Activated T-helper 2 cell treated with anti-CD3 and anti-CD28 coated beads, Interferon-gamma antibody, Interleukin-2, Interleukin-4, amounts not matched to agents 10 μg/mL and 5 μg/mL and 100 μg/mL, durations not matched to agents 14 hours and 24 hours and 36 hours (primary cell): ENCODE results near the gene EFHD2. TPM values are rescaled to one million over a fixed set of nuclear protein-coding genes. Genes with fewer than 3 reads are reported as not detected.

Source experiments
- DNase-seq: peaks from one replicate; pipeline ENCODE4 v3.0.0; 2021; ENCODE audit warnings: low spot score
- H3K27ac Mint-ChIP-seq: one replicate; pipeline ENCODE4 v1.8.0; 2021; ENCODE audit warnings: mixed read lengths
- H3K27me3 Mint-ChIP-seq: one replicate; pipeline ENCODE4 v1.8.0; 2021; ENCODE audit warnings: low read depth, mixed read lengths
- H3K36me3 Mint-ChIP-seq: one replicate; pipeline ENCODE4 v1.8.0; 2021; ENCODE audit warnings: low read depth, mixed read lengths
- H3K4me1 Mint-ChIP-seq: one replicate; pipeline ENCODE4 v1.8.0; 2021; ENCODE audit warnings: low read depth, mixed read lengths
- H3K4me3 Mint-ChIP-seq: one replicate; pipeline ENCODE4 v1.8.0; 2021; ENCODE audit warnings: low read depth, mild to moderate bottlenecking, moderate library complexity, mixed read lengths
- H3K9me3 Mint-ChIP-seq: one replicate; pipeline ENCODE4 v1.8.0; 2021; ENCODE audit warnings: mixed read lengths
- intact Hi-C: fragments of 100-400 bp; cut with micrococcal nuclease; formaldehyde crosslinking; loops from one replicate; pipeline ENCODE4 v1.15.1; 2023
- total RNA-seq: library from RNA; stranded (reverse); gene quantifications from 2 replicates; pipeline ENCODE4 v1.2.3, GENCODE V29; 2022

Gene EFHD2
- total RNA-seq, 1 donor from 2014 or later: 85.2 TPM

DNA sequence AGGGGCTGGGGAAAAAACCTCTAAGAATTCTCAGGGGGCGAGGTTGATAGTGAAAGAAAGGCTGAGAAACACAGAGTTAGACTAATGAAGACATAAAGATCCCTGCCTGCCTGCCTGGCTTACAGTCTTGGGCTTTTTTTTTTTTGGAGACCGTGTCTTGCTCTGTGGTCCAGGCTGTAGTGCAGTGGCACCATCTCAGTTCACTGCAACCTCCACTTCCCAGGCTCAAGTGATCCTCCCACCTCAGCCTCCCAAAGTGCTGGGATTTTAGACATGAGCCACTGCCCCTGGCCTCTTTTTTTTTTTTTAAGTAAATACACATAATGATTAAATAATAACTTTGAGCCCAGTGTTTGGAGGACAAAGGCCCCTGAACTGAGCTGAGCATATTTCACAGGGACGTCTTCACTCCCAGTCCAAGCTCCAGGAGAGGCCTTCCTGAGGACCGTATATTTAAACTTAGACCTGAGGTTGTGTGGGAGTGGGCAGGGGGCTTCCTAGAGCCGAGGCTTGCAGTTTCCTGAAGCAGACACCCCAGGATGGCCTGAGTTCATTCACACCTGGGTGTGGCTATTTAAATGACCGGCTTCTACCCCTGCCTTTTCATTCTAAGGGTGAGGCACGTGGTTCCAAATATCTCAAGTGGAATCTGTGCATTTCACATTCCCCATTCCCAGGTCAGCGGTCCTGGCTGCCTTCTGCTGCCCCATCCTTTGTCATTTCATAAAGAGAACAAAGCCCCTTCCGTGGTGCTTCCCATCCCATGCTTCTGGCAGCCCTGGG lies 16.0 kb upstream of the EFHD2 start:
- no peaks in the 10 kb centered on the region for H3K4me1 Mint-ChIP-seq
- H3K27ac Mint-ChIP-seq: no peak overlapping the region
- peaks cover 3% of the 10 kb centered on the region for H3K9me3 Mint-ChIP-seq
- peaks cover 17% of the 10 kb centered on the region for H3K27me3 Mint-ChIP-seq
- H3K36me3 Mint-ChIP-seq: no peaks in the 10 kb centered on the region
- no peak for DNase-seq
- intact Hi-C loops: no loop called here
- H3K4me3 Mint-ChIP-seq: no peak overlapping the region

DNA sequence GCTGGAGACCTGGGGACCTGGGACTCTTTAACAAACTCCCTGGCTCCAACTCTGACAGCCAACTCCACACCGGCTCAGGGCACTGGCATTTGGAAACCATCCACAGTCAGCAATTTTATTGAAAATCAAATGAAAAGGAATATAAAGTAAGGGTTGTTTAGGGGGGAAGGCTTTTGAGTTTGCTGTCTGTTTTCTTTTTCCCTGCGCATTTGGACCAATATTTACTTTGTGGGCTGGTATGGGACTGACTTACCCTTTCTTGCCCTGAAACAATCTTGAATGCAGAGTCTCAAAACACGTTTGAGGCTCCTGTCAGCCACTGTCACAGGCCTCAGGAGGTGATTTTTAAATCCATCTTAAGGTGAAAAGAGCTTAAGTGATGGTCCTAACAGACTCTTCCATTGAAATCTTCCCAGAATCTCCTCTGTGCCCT lies 15.4 kb upstream of the EFHD2 start:
- H3K4me1 Mint-ChIP-seq: no peaks in the 10 kb centered on the region
- H3K4me3 Mint-ChIP-seq: no peak overlapping the region
- H3K27ac Mint-ChIP-seq: no peak overlapping the region
- peaks cover 14% of the 10 kb centered on the region for H3K27me3 Mint-ChIP-seq
- intact Hi-C loops: no loop called here
- no peak for DNase-seq
- no peaks in the 10 kb centered on the region for H3K36me3 Mint-ChIP-seq
- H3K9me3 Mint-ChIP-seq: peaks cover 4% of the 10 kb centered on the region

DNA sequence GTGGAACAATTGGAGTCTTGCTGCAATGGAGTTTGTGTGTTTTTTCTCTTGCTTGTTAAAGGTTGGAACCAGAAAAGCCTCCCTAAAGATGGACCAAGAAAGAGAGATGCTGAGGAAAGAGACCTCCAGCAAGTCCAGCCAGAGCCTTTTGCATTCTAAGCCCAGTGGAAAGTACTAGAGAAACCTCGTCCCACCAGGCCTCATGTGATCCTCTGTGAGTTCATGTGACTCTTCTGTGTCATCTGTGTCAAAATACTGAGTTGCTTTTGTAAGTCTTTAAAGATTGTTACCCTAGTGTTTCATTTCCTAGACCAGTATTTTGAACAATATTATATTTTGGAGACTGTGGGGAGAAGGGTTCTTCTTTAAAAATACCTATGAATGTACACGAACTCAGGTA lies 12.5 kb upstream of the EFHD2 start:
- Mint-ChIP-seq H3K4me3 (no peak overlapping the region), H3K27me3 (peaks cover 9% of the 10 kb centered on the region), H3K4me1 (no peaks in the 10 kb centered on the region), H3K27ac (no peak overlapping the region), H3K9me3 (peaks cover 19% of the 10 kb centered on the region), H3K36me3 (no peaks in the 10 kb centered on the region)
- DNase-seq: no peak
- intact Hi-C loops: no loop called here

DNA sequence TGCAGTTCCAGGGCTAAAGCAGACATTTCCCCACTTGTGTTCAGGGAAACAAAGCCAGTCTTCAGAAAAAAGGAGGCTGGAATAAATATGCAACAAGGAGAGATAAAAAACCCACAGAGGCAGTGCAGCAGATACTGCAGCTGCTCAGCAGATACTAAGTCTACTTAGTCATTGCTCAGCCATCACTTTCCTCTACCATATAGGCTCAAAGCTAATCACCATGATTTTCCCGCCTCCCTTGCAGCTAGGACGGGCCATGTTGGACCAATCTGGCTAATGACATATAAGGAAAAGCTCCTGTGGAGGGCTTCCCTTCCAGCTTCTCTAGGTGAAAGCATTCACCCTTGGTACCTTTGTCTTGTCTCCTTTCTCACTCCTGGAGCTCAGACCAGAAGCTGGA lies 10.0 kb upstream of the EFHD2 start:
- Mint-ChIP-seq H3K4me3 (no peak overlapping the region), H3K36me3 (no peaks in the 10 kb centered on the region), H3K9me3 (peaks cover 19% of the 10 kb centered on the region), H3K4me1 (no peaks in the 10 kb centered on the region), H3K27ac (no peak overlapping the region), H3K27me3 (peaks cover 3% of the 10 kb centered on the region)
- intact Hi-C loops: no loop called here
- DNase-seq: no peak

DNA sequence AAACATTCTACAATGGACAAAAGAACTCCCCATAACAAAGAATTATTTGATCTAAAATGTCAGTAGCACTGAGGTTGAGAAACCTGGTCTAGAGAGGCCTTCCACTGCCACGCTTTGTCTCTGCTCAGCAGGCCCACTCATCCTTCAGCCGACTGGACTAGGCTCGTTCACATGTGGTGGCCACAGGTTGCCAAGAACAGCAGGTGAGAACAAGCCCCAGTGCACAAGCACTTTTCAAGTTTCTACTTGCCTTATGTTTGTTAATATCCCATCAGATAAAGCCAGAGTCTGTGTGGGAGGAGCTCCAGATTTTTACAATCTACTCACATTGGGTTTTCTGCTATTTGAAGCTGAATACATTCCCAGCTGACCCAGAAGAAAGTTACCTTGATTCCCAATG lies 9.1 kb upstream of the EFHD2 start:
- Mint-ChIP-seq H3K4me3 (no peak overlapping the region), H3K36me3 (no peaks in the 10 kb centered on the region), H3K27me3 (peaks cover 7% of the 10 kb centered on the region), H3K27ac (no peak overlapping the region), H3K9me3 (peaks cover 19% of the 10 kb centered on the region), H3K4me1 (no peaks in the 10 kb centered on the region)
- intact Hi-C loops: no loop called here
- no peak for DNase-seq

DNA sequence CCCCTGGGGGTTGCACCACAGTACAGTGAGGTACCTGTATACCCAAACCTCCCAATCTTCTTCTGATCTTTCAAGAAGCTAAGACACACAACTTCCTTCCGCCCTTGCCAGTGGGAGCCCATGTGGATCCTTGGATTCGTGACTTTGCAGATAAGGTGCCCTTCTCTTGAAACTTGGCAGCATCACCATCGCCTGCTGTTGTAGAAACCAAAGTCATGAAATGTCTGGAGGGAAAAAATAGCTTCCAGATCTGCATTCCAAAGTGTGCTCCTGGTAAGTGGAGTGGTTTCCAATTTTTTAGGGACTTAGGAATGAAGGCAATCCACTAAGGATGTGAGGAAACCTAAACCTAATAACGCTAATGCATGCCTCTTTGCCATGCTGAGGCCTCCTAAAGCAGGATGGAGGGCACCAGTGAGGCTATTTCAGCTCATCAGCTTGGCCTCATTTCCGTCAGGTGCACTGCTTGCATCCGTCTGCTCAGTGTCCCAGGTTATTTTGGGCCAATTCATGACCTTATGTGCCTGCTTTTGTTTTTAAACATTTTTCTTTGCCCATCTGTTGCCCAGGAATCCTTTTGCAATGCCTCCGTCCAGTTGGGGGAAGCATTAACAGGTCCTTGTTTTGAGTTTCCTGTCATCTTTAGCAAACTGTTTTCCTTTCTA lies 8.2 kb upstream of the EFHD2 start:
- no peaks in the 10 kb centered on the region for H3K36me3 Mint-ChIP-seq
- H3K9me3 Mint-ChIP-seq: peaks cover 19% of the 10 kb centered on the region
- no peak overlapping the region for H3K4me3 Mint-ChIP-seq
- intact Hi-C loops: no loop called here
- DNase-seq: no peak
- H3K27ac Mint-ChIP-seq: no peak overlapping the region
- no peaks in the 10 kb centered on the region for H3K4me1 Mint-ChIP-seq
- H3K27me3 Mint-ChIP-seq: peaks cover 10% of the 10 kb centered on the region

DNA sequence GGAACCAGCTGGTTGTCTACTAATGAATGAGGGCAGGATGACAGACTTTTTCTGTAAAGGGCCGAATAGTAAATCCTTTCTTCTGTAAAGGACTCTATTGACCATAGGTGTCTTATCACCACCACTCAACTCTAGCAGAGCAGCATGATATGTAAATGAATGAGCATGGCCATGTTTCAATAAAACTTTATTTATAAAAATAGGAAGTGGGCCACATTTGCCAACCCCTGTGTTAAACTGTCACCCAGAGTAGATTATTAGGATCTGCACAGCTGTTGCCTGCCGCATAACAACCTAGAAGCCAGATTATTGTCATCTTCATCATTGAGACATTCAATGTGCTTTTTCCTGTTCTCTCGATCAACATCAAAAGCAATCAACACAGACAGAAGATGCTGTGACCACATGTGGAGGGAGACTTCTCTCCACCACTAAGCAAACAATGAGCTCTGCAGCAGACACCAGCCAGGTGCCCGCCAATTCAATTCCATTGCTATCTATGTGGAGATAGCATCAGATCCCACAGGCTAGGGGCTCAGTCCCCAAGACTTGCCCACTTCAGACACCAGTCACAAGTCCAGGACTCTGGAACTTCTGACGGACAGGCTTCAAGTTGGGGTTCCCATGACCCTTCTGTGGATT lies 6.8 kb upstream of the EFHD2 start:
- no peak for DNase-seq
- H3K9me3 Mint-ChIP-seq: peaks cover 19% of the 10 kb centered on the region
- no peak overlapping the region for H3K4me3 Mint-ChIP-seq
- no peak overlapping the region for H3K27ac Mint-ChIP-seq
- intact Hi-C loops: no loop called here
- H3K36me3 Mint-ChIP-seq: no peaks in the 10 kb centered on the region
- peaks cover 22% of the 10 kb centered on the region for H3K27me3 Mint-ChIP-seq
- peaks cover 4% of the 10 kb centered on the region for H3K4me1 Mint-ChIP-seq

DNA sequence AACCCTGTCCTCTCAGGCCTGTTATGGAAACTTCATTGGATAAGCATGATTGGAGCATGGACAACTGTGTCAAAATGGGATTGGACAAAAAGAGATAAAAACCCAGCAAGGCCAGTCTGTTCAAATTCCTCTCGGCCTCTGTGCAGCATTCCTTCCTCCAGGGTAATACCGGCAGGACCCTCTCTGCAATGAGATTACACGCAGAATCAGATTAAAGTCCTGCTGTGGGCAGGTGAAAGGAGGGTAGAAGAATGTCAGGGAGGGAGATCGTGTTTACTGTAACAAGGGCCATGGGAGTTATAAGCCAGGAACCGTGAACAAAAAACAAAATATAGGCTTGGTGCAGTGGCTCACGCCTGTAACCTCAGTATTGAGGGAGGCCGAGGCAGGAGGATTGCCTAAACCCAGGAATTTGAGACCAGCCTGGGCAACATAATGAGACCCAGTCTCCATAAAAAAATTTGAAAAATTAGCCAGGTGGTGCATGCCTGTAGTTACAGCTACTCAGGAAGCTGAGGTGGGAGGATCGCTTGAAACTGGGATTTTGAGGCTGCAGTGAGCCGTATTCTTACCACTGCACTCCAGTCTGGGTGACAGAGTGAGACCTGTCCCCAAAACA lies 5.6 kb upstream of the EFHD2 start:
- Mint-ChIP-seq H3K4me3 (no peak overlapping the region), H3K27ac (no peak overlapping the region), H3K9me3 (peaks cover 16% of the 10 kb centered on the region), H3K27me3 (peaks cover 25% of the 10 kb centered on the region), H3K4me1 (peaks cover 5% of the 10 kb centered on the region), H3K36me3 (no peaks in the 10 kb centered on the region)
- intact Hi-C loops: no loop called here
- no peak for DNase-seq

DNA sequence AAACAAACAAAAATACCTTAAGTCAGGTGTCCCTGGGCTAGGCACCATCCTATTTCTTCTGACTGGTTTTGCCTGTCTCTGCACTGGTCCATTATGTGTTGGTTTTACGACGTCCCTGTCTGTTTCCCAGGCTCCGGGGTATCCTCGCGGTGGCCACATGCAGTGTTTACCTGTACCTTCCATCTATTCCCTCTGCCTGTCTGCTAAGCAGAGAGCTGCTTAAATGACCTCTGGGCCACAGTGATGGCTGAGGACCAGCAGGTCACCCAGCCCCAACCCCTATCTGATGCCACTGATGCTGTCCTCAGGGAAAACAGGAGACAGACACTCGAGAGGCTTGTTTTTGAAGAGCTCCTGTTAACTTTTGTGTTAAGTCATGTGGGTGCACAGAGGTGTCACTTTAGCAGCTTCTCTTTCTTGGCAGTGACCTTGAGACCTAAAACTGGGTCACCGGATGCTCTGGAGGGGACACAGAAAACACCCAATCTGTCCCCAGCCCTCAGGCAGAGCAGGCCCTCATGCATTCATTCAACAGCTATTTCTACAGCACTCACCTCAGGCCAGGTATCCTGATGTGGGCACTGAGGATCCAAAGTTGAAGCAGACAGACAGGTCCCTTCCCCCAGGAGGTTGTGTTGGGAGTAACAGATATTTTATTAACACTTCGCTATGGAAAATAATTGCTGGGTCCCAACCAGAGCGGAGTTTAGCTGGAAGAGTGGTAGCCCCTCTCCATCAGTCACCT lies 4.4 kb upstream of the EFHD2 start:
- intact Hi-C loops: no loop called here
- Mint-ChIP-seq H3K36me3 (no peaks in the 10 kb centered on the region), H3K27me3 (peaks cover 27% of the 10 kb centered on the region), H3K27ac (no peak overlapping the region), H3K4me3 (no peak overlapping the region), H3K4me1 (peaks cover 8% of the 10 kb centered on the region), H3K9me3 (peaks cover 5% of the 10 kb centered on the region)
- no peak for DNase-seq

DNA sequence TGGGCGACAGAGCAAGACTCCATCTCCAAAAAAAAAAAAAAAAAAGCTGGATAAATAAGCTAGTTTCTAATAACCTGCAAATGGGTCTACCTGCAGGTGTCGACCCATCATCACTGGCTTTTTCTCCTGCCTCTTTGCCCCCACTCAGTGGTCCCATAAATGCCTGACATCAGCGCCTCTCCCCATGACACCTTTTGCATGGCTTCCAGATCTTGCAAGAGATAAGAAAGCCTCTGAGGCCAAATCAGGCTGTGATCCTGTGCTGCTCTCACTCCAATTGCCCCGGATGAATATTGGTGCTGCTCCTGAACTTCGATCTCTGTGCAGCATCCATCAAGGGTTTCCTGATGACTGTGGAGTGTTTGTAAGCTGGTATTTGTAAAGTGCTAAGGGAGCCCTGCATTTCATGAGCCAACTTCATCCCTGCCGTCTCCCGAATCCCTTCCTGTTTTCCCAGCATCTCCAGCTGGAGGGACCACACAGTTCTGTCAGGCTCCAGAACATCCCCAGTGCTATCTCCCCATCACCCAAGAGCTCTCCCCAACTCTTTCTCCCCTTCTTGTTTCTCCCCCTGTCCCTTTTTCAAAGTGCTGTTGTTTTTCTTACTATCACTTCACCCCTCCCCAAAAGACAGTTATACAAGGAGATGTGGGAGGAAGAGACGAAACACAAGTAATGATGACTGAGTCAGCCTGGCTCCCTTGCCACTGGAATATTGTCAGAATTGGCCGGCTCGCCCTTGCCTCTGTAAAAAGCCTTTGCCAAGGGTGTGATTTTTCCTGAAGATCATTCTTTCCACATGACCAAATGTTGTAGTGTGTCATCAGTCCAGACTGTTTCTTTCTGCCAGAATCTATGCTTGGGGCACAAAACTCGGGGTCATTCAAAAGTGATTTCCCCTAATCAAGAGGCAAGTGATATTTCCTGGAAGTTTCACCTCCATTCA lies 2.8 kb upstream of the EFHD2 start:
- H3K9me3 Mint-ChIP-seq: no peaks in the 10 kb centered on the region
- intact Hi-C loops: no loop called here
- H3K27ac Mint-ChIP-seq: no peak overlapping the region
- H3K36me3 Mint-ChIP-seq: peaks cover 7% of the 10 kb centered on the region
- peaks cover 27% of the 10 kb centered on the region for H3K27me3 Mint-ChIP-seq
- H3K4me3 Mint-ChIP-seq: no peak overlapping the region
- no peak for DNase-seq
- H3K4me1 Mint-ChIP-seq: peaks cover 13% of the 10 kb centered on the region

DNA sequence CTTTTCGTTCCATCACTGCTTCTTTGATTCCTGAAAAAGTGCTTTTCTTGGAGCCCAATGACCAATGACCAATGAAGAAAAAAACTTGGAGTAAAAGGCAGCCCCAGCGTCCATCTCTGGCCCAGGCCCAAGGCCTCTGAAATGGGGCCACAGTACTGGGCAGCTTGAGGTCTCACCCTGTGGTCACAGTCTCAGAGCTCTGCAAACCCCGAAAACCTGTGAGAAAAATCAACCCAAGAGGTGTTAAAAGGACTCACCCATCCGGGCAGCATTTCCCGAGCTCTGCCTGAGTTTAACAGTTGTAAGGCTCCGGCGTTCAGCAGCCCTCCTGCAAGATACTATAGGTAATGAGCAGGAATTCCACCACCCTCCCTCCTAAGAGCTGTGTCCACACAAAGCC lies 2.1 kb upstream of the EFHD2 start:
- H3K4me1 Mint-ChIP-seq: peaks cover 20% of the 10 kb centered on the region
- H3K36me3 Mint-ChIP-seq: peaks cover 14% of the 10 kb centered on the region
- no peak overlapping the region for H3K27ac Mint-ChIP-seq
- no peak overlapping the region for H3K4me3 Mint-ChIP-seq
- H3K9me3 Mint-ChIP-seq: no peaks in the 10 kb centered on the region
- peaks cover 27% of the 10 kb centered on the region for H3K27me3 Mint-ChIP-seq
- intact Hi-C loops: no loop called here
- DNase-seq: no peak
